ENCODE measurements around the gene MCOLN2.
"Not testable (repeated sequence)": the region's sequence is repeated elsewhere in the genome, so short reads cannot be mapped to it uniquely, and the experiment has no call there.

MCOLN2 gene

DNA sequence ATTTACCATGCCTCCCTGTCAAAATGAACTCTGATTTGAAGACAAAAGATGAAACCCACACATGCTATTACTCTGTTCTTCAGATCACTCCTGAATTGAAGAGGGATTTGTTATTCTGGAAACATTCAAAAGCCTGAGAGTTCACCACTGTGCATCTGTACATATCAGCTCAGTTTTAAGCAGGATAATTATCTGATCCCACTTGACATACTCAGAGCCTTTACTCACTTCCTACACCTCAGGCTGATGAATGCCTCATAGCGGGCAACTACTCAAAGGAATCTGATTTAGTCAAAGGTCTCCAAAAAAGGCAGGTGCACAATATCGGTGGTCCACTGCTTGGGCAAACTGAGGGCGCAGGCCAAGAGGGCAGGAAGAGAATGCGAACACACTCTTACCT, 56.4 kb downstream of the MCOLN2 start:
- DNase-seq (ENCODE audit: low spot score), result no peak

DNA sequence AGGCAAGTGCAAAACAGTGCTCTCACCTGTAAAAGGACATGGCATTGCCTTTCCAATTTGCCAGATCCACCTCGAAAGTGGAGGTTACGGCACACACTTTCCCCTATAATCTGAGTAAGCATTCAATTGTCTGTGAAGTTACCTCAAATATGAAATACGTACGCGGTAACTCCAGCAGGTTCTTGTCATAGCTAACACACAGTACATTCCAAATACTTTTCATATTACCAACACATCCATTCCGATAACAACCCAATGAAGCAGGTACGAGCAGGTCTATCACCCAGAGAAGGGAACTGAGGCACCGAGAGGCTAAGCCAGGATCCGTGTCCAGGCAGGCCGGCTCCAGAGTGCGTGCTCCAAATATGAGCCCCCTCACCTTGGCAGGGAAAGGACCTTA, 57.2 kb downstream of the MCOLN2 start:
- no peak for DNase-seq (ENCODE audit: low spot score)

DNA sequence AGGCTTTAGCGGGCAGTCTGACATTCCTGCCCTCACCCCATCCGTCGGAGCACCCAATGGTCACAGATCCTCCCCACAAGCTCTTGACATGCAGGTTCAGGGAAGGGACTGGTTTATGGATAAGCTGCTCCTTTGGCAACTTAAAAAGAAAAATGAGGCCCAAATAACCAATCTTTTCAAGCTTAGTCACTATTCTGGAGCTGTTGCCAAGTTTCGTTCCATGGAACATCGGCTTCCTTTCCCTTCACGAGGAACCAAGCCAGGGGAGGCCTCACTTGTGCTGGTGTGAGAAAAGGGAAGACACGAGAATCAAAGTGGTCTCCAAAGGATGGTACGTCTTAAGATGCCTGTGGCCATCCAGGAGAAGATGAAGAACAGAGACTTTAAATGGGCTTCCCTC, 57.8 kb downstream of the MCOLN2 start:
- DNase-seq (ENCODE audit: low spot score), result no peak

DNA sequence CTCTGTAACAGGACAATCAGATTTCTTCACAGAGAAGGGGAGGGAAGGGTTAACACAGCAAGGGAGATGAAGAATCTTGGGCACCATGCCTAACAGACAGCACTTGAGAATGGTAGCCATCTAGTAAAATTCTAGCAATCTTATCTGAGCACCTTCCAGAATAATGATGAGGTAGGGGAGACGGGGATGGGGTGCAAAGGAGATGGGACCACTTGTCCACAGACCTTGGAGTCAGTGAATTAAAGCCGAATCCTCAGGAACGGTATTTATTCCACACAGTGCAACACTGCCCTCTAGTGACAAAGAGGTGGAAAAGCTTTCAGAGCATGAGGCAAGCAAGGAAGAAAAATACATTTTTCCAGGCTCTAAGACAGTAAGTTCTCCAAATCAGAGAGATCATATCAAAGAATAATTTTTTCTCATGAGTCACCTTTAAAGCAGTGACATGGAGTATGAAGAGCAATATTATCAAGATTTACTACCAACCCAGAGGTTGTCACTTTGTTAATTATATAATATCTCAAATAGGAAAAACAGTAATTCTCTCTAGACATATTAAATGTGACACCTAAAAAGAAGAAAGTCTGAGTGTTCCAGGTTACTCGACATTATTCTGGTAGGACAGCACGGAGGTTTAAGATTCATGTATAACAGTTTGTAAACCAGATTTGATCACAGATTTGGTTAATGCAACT, 60.6 kb downstream of the MCOLN2 start:
- DNase-seq (ENCODE audit: low spot score), result peak; percentile 66

DNA sequence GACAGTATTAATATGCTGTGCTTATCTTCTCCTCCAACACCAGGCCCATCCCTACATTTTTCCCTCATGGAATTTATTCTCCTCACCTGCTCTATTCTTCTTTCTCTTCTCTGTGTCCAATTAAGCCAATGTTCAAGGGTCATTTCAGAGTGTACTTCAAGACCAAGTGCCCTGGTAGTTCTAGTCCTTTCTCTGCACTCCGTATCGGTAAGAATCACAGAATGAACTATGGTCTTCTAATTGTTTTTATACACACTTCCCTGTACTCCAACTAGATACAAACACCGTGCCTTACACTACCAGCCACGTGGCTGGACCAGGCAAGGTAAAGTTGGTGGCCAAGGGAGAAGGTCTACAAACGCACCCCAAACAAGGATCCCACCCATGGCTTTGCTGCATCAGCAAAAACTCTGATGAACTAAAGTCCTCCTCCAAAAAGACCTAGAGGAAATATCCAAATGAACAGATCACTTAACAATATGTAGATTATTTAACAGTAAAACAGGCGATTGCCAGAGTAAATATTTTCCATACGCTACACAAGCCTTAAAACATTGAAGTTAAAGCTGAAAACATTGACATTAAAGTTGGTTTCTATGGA, 63.8 kb downstream of the MCOLN2 start:
- DNase-seq (ENCODE audit: low spot score), result no peak

DNA sequence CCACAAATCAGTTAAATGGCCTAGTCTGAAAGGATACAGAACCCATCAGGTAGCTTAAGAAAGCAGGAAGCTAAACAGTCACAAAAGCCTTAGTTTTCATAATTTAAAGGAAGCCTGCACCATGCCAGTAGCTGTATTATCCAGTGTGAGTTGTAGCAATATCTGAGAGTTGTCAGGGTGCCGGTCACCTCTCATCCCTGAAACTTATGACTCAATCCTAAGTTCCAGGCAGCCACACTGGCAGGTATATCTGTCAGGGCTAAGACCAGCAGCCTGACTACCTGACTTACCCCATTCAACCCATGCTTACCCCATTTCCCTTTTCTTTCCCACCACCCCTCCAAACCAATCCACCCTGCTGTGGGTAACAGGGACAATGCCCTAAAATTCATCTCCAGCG, 66.1 kb downstream of the MCOLN2 start:
- DNase-seq (ENCODE audit: low spot score), result no peak

DNA sequence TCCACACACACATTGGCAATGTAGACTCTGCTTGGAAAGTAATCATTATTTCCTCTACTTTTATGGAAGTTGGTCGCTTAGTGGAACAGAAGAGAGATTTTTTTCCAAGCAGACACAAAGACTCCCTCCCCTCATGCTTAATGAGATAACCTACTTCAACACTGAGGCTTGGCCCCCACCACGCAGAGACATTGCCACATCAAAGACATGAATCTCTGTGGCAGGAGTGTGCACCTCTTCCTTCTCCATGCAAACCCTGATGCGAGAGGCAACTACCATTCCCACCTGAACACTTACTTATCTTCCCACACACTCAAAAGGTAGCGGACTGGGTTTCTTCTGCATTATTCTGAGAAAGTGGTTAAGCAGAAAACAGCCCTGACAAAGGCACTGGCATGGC, 66.6 kb downstream of the MCOLN2 start:
- DNase-seq (ENCODE audit: low spot score), result no peak

- DNase-seq (ENCODE audit: low spot score), result no peak
Observed at GRCh38 chr1:84929581-84929980, 67.3 kb downstream of the MCOLN2 start.

- no peak for DNase-seq (ENCODE audit: low spot score)
Observed at GRCh38 chr1:84928979-84929378, 67.9 kb downstream of the MCOLN2 start.

DNA sequence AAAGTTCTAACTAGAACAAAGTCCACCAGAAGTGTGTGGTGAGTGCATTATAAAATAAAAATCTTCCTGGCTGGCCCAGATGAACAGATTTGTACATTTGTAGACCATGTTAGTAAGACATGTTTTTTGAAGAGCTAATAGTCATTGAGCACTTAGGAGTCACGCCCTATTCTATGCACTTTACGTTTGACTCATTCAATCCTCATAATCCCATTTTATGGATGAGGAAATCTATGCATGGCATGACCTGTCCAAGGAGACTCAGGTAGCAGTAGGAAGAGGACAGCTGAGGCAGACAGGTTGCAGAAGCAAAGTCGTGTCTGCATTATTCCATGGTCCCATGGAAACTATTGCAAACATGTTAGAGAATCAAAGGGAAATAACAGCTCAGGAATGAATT, 73.6 kb downstream of the MCOLN2 start:
- no peak for DNase-seq (ENCODE audit: low spot score)

- no peak for DNase-seq (ENCODE audit: low spot score)
Observed at GRCh38 chr1:84920159-84920558, 76.8 kb downstream of the MCOLN2 start.

GRCh38 chr1:84919461-84919970, 77.4 kb downstream of the MCOLN2 start:
- DNase-seq (ENCODE audit: low spot score), result no peak

GRCh38 chr1:84918726-84919336, 78.1 kb downstream of the MCOLN2 start:
- no peak for DNase-seq (ENCODE audit: low spot score)

DNA sequence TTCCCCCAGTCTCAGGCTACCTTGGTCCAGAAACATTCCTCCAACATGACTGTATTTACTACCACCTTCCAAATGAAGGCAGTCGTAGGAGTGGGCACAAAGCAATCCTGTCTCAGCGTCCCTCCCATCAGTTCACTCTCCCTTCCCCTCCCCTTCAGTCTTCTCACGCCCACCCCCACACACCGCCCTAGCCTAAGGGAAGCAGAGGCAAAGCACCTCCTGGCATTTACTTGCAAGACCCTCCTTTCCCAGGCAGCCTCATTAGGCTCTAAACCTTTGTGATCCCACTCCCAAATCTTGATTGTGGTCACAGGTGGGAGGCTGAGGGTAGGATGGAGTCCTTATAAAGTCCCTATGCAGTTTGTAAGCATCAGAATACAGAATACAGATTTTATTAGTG, 80.0 kb downstream of the MCOLN2 start:
- DNase-seq (ENCODE audit: low spot score), result no peak

DNA sequence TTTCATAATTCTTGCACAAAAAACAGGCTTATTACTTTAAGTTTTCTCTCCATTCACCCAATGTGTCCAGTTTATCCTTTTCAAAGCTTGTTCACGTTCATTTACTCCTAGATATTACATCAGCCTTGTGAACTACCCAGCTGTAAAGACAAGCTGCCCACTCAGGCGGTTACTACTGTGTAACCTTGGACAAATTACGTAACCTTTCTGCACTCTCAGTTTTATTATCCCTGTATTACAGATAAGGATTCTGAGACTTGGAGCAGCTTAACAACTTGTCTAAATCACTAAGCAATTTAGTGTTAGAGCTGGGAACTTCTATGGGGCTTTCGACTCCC, 83.4 kb downstream of the MCOLN2 start:
- no peak for DNase-seq (ENCODE audit: low spot score)

DNA sequence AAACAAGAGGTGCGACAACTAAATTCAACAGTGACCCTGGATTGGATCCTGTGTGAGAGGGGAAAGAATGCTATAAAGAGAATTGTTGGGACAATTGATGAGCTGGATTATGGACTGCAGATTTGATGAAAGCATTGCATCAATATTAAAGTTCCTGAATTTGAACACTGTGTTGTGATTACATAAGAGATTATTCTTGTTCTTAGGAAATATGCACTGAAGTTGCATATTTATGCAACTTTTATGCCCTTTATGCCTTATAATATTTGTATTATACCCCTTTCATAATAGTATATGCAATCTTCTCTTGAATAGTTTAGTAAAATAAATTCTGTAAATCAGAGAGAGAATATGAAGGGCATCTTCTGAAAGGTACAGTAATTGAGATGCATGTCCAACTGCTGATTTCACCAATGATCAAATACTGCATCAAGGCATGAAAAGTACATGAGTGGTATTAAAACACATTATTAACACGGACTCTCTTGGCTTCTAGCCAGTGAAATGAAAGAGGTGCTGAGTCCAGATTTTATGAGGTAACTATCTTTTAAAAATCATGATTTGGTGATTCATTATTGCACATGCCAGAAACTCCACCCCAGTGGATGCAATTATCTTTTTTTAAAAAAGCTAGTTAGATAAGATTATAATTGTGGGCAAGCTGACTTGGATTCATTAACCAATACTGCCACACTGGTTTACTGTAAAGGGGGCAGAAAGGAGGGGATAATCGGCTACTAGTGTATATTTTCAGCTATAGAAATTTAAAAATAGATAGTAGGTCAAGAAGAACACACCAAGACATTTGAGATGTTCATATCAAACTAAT, 84.0 kb downstream of the MCOLN2 start:
- no peak for DNase-seq (ENCODE audit: low spot score)

GRCh38 chr1:84908746-84909464, 88.0 kb downstream of the MCOLN2 start:
- not testable (repeated sequence) for DNase-seq (ENCODE audit: low spot score)

DNA sequence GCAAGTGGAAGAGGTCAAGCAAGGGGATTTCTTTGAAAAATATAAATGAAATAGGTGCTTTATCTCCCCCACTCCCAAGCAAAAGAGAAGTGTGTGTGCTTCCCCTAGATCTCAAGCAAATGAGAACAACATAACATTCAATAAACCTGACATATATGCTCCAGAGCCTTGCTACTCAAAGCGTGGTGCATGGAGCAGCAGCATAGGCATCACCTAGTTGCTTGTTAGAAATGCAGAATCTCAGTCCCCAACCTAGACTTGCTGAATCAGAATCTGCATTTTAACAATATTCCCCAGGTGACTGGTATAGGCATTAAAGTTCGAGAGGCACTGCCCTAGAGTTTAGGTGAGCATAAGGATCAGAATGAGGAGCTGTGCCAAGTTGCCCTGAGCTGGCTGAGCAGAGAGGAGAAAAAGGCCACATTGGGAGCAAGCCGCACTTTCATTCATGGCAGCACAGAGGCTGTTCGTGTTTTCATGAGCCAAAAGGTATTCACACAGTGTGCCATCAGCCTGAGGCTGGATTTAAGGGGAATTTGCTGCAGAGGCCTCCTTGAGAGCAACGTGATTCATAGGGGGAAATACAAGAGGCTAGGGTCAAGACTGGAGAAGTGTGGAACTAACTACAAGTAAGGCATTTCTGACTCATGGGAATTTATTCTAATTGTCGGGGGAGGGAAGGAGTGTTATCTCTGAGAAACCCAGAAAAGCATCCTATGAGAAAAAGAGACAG, 89.7 kb downstream of the MCOLN2 start:
- DNase-seq (ENCODE audit: low spot score), result no peak

DNA sequence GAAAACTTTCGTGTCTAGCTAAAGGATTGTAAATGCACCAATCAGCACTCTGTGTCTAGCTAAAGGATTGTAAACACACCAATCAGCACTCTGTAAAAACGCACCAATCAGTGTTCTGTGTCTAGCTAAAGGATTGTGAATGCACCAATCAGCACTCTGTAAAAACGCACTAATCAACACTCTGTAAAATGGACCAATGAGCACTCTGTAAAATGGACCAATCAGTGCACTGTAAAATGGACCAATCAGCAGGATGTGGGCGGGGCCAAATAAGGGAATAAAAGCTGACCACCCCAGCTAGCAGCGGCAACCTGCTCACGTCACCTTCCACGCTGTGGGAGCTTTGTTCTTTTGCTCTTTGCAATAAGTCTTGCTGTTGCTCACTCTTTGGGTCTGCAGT, 94.2 kb downstream of the MCOLN2 start:
- not testable (repeated sequence) for DNase-seq (ENCODE audit: low spot score)

GRCh38 chr1:84899969-84900368, 96.9 kb downstream of the MCOLN2 start:
- no peak for DNase-seq (ENCODE audit: low spot score)

DNA sequence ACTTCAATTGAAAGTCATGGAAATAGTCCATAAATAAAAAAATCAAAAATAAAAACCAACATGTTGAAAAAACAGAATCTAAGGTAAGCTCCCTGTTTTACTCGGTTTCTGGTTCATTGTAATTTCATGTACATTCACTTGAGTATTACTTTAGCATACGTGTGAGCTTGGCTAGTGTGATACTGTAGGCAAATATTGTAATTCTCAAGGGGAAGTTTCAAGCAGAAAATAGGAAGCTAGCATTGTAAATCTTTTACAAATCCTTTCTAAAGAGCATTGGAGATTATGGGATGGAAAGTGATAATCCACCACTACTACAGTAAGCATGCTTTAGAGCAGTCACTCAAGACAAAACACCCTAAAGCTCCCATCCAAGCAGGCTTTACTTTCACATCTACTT, 100.6 kb downstream of the MCOLN2 start:
- DNase-seq (ENCODE audit: low spot score), result no peak

All from CD4-positive, alpha-beta T cell treated with Interleukin-2 at 100 ng/mL for 4 hours (primary cell).